Measurements from ENCODE around the gene OTULIN.

The OTULIN gene

GRCh38 chr5:14672484-14673394, 8.2 kb downstream of the OTULIN start:
- ATAC-seq (replicated peaks) = no peak
- Mint-ChIP-seq H3K4me3 (peak overlapping the region; percentile 77 to 87), H3K36me3 (ENCODE audit: insufficient read depth) (peaks cover 36% of the 10 kb centered on the region), H3K4me1 (ENCODE audit: low read depth in 2 of 2) (peaks cover 55 to 73% of the 10 kb centered on the region in 2 donors), H3K27me3 (no peaks in the 10 kb centered on the region), H3K9me3 (no peaks in the 10 kb centered on the region), H3K27ac (peak overlapping the region; percentile 87 to 91)
- no peak for DNase-seq

- H3K4me1 Mint-ChIP-seq (ENCODE audit: low read depth in 2 of 2) = peaks cover 53 to 73% of the 10 kb centered on the region in 2 donors
- H3K27ac Mint-ChIP-seq = peak overlapping the region in 1 of 2 donors; percentile 91
- ATAC-seq (replicated peaks) = no peak
- no peaks in the 10 kb centered on the region for H3K27me3 Mint-ChIP-seq
- H3K36me3 Mint-ChIP-seq (ENCODE audit: insufficient read depth) = peaks cover 34% of the 10 kb centered on the region
- no peak for DNase-seq
- H3K4me3 Mint-ChIP-seq = peak overlapping the region; percentile 58 to 87
- no peaks in the 10 kb centered on the region for H3K9me3 Mint-ChIP-seq
Measured at GRCh38 chr5:14673443-14673842, 8.9 kb downstream of the OTULIN start.

- no peak for ATAC-seq (replicated peaks)
- Mint-ChIP-seq H3K27ac (peak overlapping the region; percentile 95 to 96), H3K9me3 (no peaks in the 10 kb centered on the region), H3K4me3 (peak overlapping the region; percentile 85 to 87), H3K36me3 (ENCODE audit: insufficient read depth) (peaks cover 40% of the 10 kb centered on the region), H3K27me3 (no peaks in the 10 kb centered on the region), H3K4me1 (ENCODE audit: low read depth in 2 of 2) (peaks cover 52 to 68% of the 10 kb centered on the region in 2 donors)
- DNase-seq = no peak
Measured at GRCh38 chr5:14674983-14675854, 10.7 kb downstream of the OTULIN start.

GRCh38 chr5:14675865-14676300, 11.4 kb downstream of the OTULIN start:
- peaks cover 43% of the 10 kb centered on the region for H3K36me3 Mint-ChIP-seq (ENCODE audit: insufficient read depth)
- peak overlapping the region; percentile 95 to 96 for H3K27ac Mint-ChIP-seq
- H3K9me3 Mint-ChIP-seq = no peaks in the 10 kb centered on the region
- peak; percentile 58 for ATAC-seq (replicated peaks)
- peak overlapping the region; percentile 85 to 87 for H3K4me3 Mint-ChIP-seq
- peaks cover 52 to 62% of the 10 kb centered on the region in 2 donors for H3K4me1 Mint-ChIP-seq (ENCODE audit: low read depth in 2 of 2)
- H3K27me3 Mint-ChIP-seq = no peaks in the 10 kb centered on the region
- DNase-seq = no peak

- Mint-ChIP-seq H3K27ac (peak overlapping the region; percentile 95 to 96), H3K4me1 (ENCODE audit: low read depth in 2 of 2) (peaks cover 48 to 58% of the 10 kb centered on the region in 2 donors), H3K9me3 (no peaks in the 10 kb centered on the region), H3K36me3 (ENCODE audit: insufficient read depth) (peaks cover 47% of the 10 kb centered on the region), H3K27me3 (no peaks in the 10 kb centered on the region), H3K4me3 (peak overlapping the region; percentile 85 to 87)
- peak; percentile 77 for ATAC-seq (replicated peaks)
- peak in 1 of 3 experiments; percentile 15 for DNase-seq
Measured at GRCh38 chr5:14676320-14676719, 11.8 kb downstream of the OTULIN start.

GRCh38 chr5:14678773-14679334, 14.3 kb downstream of the OTULIN start:
- H3K27ac Mint-ChIP-seq = peak overlapping the region; percentile 35 to 74
- no peak for ATAC-seq (replicated peaks)

GRCh38 chr5:14679595-14679994, 15.1 kb downstream of the OTULIN start:
- Mint-ChIP-seq H3K9me3 (no peaks in the 10 kb centered on the region), H3K27ac (peak overlapping the region; percentile 35 to 74), H3K4me3 (no peak overlapping the region), H3K4me1 (ENCODE audit: low read depth in 2 of 2) (peaks cover 25 to 34% of the 10 kb centered on the region in 2 donors), H3K27me3 (no peaks in the 10 kb centered on the region), H3K36me3 (ENCODE audit: insufficient read depth) (peaks cover 51% of the 10 kb centered on the region)
- DNase-seq = no peak
- ATAC-seq (replicated peaks) = no peak

More at GRCh38 chr5:14678773-14679334, 14.3 kb downstream of the OTULIN start:
- Mint-ChIP-seq H3K27me3 (no peaks in the 10 kb centered on the region), H3K9me3 (no peaks in the 10 kb centered on the region), H3K4me1 (ENCODE audit: low read depth in 2 of 2) (peaks cover 31 to 39% of the 10 kb centered on the region in 2 donors), H3K36me3 (ENCODE audit: insufficient read depth) (peaks cover 56% of the 10 kb centered on the region), H3K4me3 (no peak overlapping the region)
- DNase-seq = no peak

GRCh38 chr5:14681236-14681752, 16.8 kb downstream of the OTULIN start:
- peak overlapping the region in 1 of 2 donors; percentile 76 for H3K27ac Mint-ChIP-seq
- H3K27me3 Mint-ChIP-seq = no peaks in the 10 kb centered on the region
- no peak for DNase-seq
- no peak overlapping the region for H3K4me3 Mint-ChIP-seq
- no peak for ATAC-seq (replicated peaks)
- no peaks in the 10 kb centered on the region for H3K9me3 Mint-ChIP-seq
- H3K4me1 Mint-ChIP-seq (ENCODE audit: low read depth in 2 of 2) = peaks cover 19 to 31% of the 10 kb centered on the region in 2 donors
- H3K36me3 Mint-ChIP-seq (ENCODE audit: insufficient read depth) = peaks cover 59% of the 10 kb centered on the region

- no peak overlapping the region for H3K4me3 Mint-ChIP-seq
- no peaks in the 10 kb centered on the region for H3K9me3 Mint-ChIP-seq
- H3K36me3 Mint-ChIP-seq (ENCODE audit: insufficient read depth) = peaks cover 68% of the 10 kb centered on the region
- no peaks in the 10 kb centered on the region for H3K27me3 Mint-ChIP-seq
- ATAC-seq (replicated peaks) (no peak), DNase-seq (no peak)
- peaks cover 10 to 25% of the 10 kb centered on the region in 2 donors for H3K4me1 Mint-ChIP-seq (ENCODE audit: low read depth in 2 of 2)
- peak overlapping the region in 1 of 2 donors; percentile 71 for H3K27ac Mint-ChIP-seq
Measured at GRCh38 chr5:14683906-14684455, 19.5 kb downstream of the OTULIN start.

GRCh38 chr5:14684757-14685156, 20.2 kb downstream of the OTULIN start:
- Mint-ChIP-seq H3K36me3 (ENCODE audit: insufficient read depth) (peaks cover 73% of the 10 kb centered on the region), H3K4me3 (no peak overlapping the region), H3K9me3 (no peaks in the 10 kb centered on the region), H3K4me1 (ENCODE audit: low read depth in 2 of 2) (peaks cover 9 to 25% of the 10 kb centered on the region in 2 donors), H3K27ac (peak overlapping the region; percentile 47 to 71), H3K27me3 (no peaks in the 10 kb centered on the region)
- DNase-seq (no peak), ATAC-seq (replicated peaks) (no peak)

- Mint-ChIP-seq H3K9me3 (no peaks in the 10 kb centered on the region), H3K4me1 (ENCODE audit: low read depth in 2 of 2) (peaks cover 6 to 25% of the 10 kb centered on the region in 2 donors), H3K4me3 (peak overlapping the region; percentile 61 to 63), H3K36me3 (ENCODE audit: insufficient read depth) (peaks cover 74% of the 10 kb centered on the region), H3K27ac (peak overlapping the region; percentile 21 to 47), H3K27me3 (no peaks in the 10 kb centered on the region)
- DNase-seq = peak; percentile 31 to 43 (median 32)
- ATAC-seq (replicated peaks) = peak; percentile 83
Measured at GRCh38 chr5:14685757-14686156, 21.2 kb downstream of the OTULIN start.

- Mint-ChIP-seq H3K27me3 (no peaks in the 10 kb centered on the region), H3K9me3 (no peaks in the 10 kb centered on the region), H3K36me3 (ENCODE audit: insufficient read depth) (peaks cover 74% of the 10 kb centered on the region), H3K4me1 (ENCODE audit: low read depth in 2 of 2) (peaks cover 6 to 24% of the 10 kb centered on the region in 2 donors), H3K4me3 (no peak overlapping the region), H3K27ac (peak overlapping the region in 1 of 2 donors; percentile 35)
- DNase-seq (no peak), ATAC-seq (replicated peaks) (no peak)
Measured at GRCh38 chr5:14686517-14686916, 22.0 kb downstream of the OTULIN start.

Measured in effector memory CD8-positive, alpha-beta T cell (primary cell).